Large intestine (tissue), 3 donors: Measurements from ENCODE around the gene SLC12A6. TPM values are rescaled to one million over a fixed set of nuclear protein-coding genes. Genes with fewer than 3 reads are reported as not detected.
"Not testable (repeated sequence)": the region's sequence is repeated elsewhere in the genome, so short reads cannot be mapped to it uniquely, and the experiment has no call there.

Experiments
- DNase-seq, 2 donors: peaks; one replicate each; pipeline versions ENCODE4 v3.0.0 to v3.0.0-alpha.2; 2013
- H3K27ac ChIP-seq: one replicate; pipeline ENCODE4 v1.5.1; 2013; ENCODE audit warnings: low read length
- H3K27me3 ChIP-seq: 2 replicates; pipeline ENCODE4 v1.6.1; 2013; ENCODE audit warnings: low read length; ENCODE audit not compliant: control insufficient read depth, insufficient read depth
- H3K36me3 ChIP-seq: 2 replicates; pipeline ENCODE4 v1.6.1; 2013; ENCODE audit warnings: low read length; ENCODE audit not compliant: control insufficient read depth, insufficient read depth
- H3K4me1 ChIP-seq: one replicate; pipeline ENCODE4 v1.6.1; 2013; ENCODE audit warnings: low read length; ENCODE audit not compliant: control insufficient read depth, insufficient read depth
- H3K4me3 ChIP-seq: one replicate; pipeline ENCODE4 v1.5.1; 2013; ENCODE audit warnings: low read length
- H3K9me3 ChIP-seq: one replicate; pipeline ENCODE4 v1.6.1; 2013; ENCODE audit warnings: mild to moderate bottlenecking, low read depth, low read length, moderate library complexity; ENCODE audit not compliant: control insufficient read depth
- WGBS: methylation state at CpG from one replicate; pipeline ENCODE4 v1.1.5; 2013; ENCODE audit warnings: low lambda C conversion rate; ENCODE audit not compliant: insufficient coverage; 5-methylcytosine and 5-hydroxymethylcytosine counted together
- polyA plus RNA-seq: library from polyadenylated mRNA; unstranded; fragments of 120-200 nt; gene quantifications from one replicate; pipeline ENCODE4 v1.2.1, GENCODE V29; 2013

SLC12A6 gene
- polyA plus RNA-seq, 1 donor, result 25.6 TPM

DNA sequence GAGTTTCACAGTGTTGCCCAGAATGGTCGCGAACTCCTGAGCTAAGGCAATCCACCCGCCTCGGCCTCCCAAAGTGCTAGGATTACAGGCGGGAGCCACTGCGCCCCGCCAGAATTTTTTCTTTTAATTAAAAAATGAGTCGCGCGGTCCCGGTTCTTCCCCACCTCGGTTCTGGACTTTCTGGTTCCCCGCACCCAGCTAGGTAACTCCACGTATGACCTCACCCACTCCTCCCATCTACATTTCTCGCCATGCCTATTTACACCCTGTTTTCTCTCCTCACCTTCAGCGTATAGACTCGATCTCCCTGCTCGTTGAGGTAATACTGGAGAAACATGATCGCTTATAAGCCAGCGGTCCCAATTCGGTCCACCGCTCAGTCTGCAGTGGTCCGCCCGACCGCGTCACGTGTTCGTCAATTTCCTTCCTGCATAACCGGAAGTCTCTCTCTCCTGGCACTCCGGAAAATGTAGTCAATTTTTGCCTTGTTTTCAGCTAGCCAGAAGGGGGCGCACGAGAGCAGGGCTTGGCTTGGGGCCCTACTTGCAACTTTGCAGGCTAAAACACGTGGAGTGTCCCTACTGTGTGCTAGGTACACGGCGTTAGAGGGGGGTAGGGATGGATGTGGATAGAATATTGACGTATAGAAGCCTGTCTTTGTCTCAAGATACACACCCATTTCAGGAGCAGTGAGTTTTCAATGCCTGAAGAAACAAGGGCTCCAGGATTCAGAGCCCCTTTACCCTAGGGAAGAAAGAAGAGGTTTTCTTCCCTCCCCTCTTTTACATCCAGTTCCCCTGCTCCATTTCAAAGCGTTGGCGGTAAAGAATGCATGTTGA lies 5.4 kb upstream of the SLC12A6 start, which contains the start of the genes NOP10 and NUTM1:
NOP10 (minus strand) TSS at position 400 of the 839 bp plus-strand sequence; CDS start at position 337, 63 bp downstream.
NUTM1 (plus strand) TSS at position 579 of the 839 bp plus-strand sequence. CDS start 382 bp downstream, outside the sequence.
- Histone ChIP-seq H3K9me3 (no peaks in the 10 kb centered on the region), H3K36me3 (peaks cover 8% of the 10 kb centered on the region), H3K27ac (peak within 1 kb of the TSS; percentile 95), H3K27me3 (no peaks in the 10 kb centered on the region), H3K4me3 (peak within 1 kb of the TSS; percentile 80), H3K4me1 (peaks cover 5% of the 10 kb centered on the region)
- WGBS, result 0% methylated on average over 2 of the region's 38 CpGs
- peak; percentile 90 to 95 for DNase-seq

DNA sequence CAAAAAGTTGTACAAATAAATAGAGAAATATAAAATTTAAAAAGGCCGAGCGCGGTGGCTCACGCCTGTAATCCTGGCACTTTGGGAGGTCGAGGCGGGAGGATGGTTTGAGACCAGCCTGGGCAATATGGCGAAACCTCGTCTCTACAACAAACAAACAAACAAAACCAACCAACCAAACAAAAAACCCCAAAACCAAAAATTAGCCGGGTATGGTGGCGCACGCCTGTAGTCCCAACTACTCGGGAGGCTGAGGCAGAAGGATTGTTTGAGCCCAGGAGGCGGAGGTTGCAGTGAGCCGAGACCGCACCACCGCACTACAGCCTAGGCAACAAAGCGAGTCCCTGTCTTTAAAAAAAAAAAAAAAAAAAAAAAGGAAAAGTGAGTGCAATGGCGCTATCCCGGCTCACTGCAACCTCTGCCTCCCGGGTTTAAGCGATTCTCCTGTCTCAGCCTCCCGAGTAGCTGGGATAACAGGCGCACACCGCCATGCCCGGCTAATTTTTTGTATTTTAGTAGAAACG lies 4.7 kb upstream of the SLC12A6 start:
- not testable (repeated sequence) for H3K4me1 ChIP-seq, DNase-seq, H3K36me3 ChIP-seq, H3K27me3 ChIP-seq, H3K9me3 ChIP-seq
- peak overlapping the region; percentile 95 for H3K27ac ChIP-seq
- no CpG with 5 or more reads among the region's 26 CpGs for WGBS
- peak overlapping the region; percentile 80 for H3K4me3 ChIP-seq

- Histone ChIP-seq H3K36me3 (peaks cover 8% of the 10 kb centered on the region), H3K4me1 (peaks cover 5% of the 10 kb centered on the region), H3K27ac (no peak overlapping the region), H3K9me3 (no peaks in the 10 kb centered on the region), H3K4me3 (peak overlapping the region; percentile 80), H3K27me3 (no peaks in the 10 kb centered on the region)
- no peak for DNase-seq
- 90% methylated on average over 2 of the region's 15 CpGs for WGBS
These were observed 4.0 kb upstream of the SLC12A6 start for GRCh38 chr15:34341381-34342212.

DNA sequence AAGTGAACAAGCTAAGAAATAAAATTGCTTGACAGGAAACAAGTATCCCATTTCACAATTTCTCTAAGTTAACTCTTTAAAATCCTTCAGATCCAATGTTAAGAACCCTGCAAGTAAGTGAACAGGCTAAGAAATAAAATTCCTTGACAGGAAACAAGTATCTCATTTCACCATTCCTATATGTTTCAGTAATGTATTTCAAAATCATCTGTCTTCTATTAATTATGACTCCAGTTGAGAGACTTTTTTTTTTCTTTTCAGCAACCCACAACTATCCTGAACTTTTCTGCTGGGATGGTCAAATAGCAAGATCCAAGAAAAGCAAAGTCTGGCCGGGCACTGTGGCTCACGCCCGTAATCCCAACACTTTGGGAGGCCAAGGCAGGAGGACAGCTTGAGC lies 2.4 kb upstream of the SLC12A6 start:
- H3K27ac ChIP-seq, result no peak overlapping the region
- H3K9me3 ChIP-seq, result no peaks in the 10 kb centered on the region
- H3K27me3 ChIP-seq, result no peaks in the 10 kb centered on the region
- H3K36me3 ChIP-seq, result peaks cover 8% of the 10 kb centered on the region
- peaks cover 5% of the 10 kb centered on the region for H3K4me1 ChIP-seq
- H3K4me3 ChIP-seq, result no peak overlapping the region
- no CpG with 5 or more reads among the region's 3 CpGs for WGBS
- DNase-seq, result no peak

GRCh38 chr15:34338347-34338746 lies 766 bp upstream of the SLC12A6 start:
- Histone ChIP-seq H3K27me3 (no peaks in the 10 kb centered on the region), H3K4me3 (peak overlapping the region; percentile 93), H3K9me3 (no peaks in the 10 kb centered on the region), H3K27ac (no peak overlapping the region), H3K36me3 (peaks cover 8% of the 10 kb centered on the region), H3K4me1 (peaks cover 5% of the 10 kb centered on the region)
- no CpG with 5 or more reads among the region's 16 CpGs for WGBS
- DNase-seq, result no peak

- DNase-seq, result no peak
- WGBS, result 0% methylated on average over 1 of the region's 26 CpGs
- Histone ChIP-seq H3K27me3 (no peaks in the 10 kb centered on the region), H3K36me3 (peaks cover 8% of the 10 kb centered on the region), H3K9me3 (no peaks in the 10 kb centered on the region), H3K4me3 (peak overlapping the region; percentile 93), H3K27ac (peak overlapping the region; percentile 37), H3K4me1 (peaks cover 5% of the 10 kb centered on the region)
These were observed 507 bp downstream of the SLC12A6 start for GRCh38 chr15:34336991-34337556.

DNA sequence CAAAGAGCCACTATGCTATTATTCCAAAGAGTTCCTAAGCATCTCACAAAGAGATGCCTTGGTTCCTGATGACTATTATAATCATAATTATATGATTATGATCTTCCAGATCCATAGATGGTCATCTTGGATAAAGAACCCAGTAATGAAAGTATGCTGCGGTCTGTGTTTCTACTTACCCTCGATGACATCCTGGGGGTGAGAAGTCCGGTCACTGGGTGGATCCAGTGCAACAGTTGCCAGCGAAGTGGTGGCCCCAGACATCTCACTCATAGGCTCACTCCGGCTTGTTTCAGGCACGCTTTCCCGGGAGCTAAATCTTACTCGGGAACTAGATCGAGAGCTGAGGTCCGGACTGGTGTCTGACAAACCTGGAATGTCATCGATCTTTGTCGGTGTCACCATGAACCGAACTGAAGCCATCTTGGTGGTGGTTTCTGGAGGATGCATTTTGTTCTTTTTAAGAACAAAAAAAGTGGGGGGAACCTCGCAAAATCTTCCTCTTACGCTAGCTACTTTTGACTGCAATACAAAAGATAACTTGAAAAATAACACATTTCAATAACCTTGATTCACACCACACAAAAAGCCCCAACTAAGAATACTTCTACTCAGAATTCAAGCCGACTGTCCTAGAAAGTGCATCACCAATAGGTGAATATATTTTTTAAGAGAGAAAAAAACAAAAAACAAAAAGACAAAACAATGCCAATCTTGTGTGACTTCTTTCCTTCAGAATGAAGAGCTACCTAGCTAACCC lies 1.2 kb downstream of the SLC12A6 start:
- WGBS, result 100% methylated on average over 1 of the region's 16 CpGs
- Histone ChIP-seq H3K36me3 (peaks cover 5% of the 10 kb centered on the region), H3K9me3 (no peaks in the 10 kb centered on the region), H3K4me1 (no peaks in the 10 kb centered on the region), H3K27ac (no peak overlapping the region), H3K27me3 (no peaks in the 10 kb centered on the region), H3K4me3 (peak overlapping the region; percentile 93)
- no peak for DNase-seq

DNA sequence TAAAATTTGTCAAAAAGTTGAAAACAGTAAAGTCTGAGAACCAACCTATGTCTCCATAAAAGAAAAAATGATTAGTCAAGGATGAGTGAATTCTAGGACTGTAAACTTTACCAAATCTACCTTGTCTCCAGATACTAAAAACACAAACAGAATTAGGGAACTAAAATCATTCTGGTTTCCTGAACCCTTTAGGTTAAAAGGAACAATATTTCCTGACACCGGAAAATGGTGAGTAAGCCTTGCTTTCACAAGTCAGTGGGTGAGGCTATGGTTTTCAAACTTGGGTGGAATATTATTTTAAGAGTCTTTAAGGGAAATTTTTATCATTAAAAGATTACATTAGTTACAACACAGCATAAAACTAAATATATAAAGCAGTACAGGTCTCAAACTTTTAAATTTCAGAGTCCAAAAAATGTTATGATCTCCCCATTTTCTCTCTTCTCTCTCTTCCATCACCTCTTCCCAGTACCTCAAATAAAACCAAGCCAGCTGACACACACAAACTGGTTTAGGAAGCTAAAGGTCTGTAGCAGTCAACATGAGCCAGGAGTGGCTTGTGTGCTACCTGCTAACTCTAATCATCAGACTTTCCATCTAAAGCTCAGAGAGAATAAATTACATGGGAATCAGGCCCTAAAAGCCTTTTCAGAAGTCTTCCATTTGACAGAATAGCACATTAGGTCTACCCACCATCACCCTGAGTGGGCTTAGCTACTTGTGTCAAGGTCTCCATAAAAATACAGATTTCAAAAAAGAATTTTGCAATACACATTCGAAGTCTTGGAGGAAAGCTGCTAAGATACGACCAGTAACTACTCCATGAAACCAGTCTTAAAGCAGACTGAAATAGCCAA lies 2.2 kb downstream of the SLC12A6 start:
- Histone ChIP-seq H3K27me3 (no peaks in the 10 kb centered on the region), H3K9me3 (no peaks in the 10 kb centered on the region), H3K27ac (no peak overlapping the region), H3K4me3 (no peak overlapping the region), H3K36me3 (peaks cover 5% of the 10 kb centered on the region), H3K4me1 (no peaks in the 10 kb centered on the region)
- 100% methylated on average over 1 of the region's 3 CpGs for WGBS
- DNase-seq, result no peak

DNA sequence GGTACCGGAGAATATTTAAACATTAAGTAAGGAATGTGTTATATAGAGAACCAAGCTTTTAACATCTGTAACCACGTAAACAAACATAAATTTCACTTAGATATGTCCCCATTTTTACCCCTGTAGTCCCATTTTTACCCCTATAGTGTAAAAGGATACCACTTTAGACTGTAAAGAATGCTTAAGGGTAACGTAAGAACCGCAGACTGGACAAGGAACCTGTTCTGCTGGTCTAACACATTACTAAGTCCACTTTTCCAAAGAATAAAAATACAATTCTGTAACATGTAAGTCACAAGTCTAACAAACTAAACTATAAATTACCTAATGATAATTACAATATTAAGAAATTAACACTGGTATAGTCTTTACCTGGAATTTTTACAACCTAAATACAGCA lies 2.9 kb downstream of the SLC12A6 start:
- H3K9me3 ChIP-seq, result no peaks in the 10 kb centered on the region
- DNase-seq, result no peak
- no peak overlapping the region for H3K4me3 ChIP-seq
- H3K27me3 ChIP-seq, result no peaks in the 10 kb centered on the region
- no peak overlapping the region for H3K27ac ChIP-seq
- H3K36me3 ChIP-seq, result peaks cover 2% of the 10 kb centered on the region
- 57% methylated on average over 1 of the region's 4 CpGs for WGBS
- no peaks in the 10 kb centered on the region for H3K4me1 ChIP-seq
